Measurements from ENCODE around the gene PRDX6. TPM values are rescaled to one million over a fixed set of nuclear protein-coding genes. Genes with fewer than 3 reads are reported as not detected.

Gene PRDX6
- 243 and 287 TPM in 2 replicates for total RNA-seq

DNA sequence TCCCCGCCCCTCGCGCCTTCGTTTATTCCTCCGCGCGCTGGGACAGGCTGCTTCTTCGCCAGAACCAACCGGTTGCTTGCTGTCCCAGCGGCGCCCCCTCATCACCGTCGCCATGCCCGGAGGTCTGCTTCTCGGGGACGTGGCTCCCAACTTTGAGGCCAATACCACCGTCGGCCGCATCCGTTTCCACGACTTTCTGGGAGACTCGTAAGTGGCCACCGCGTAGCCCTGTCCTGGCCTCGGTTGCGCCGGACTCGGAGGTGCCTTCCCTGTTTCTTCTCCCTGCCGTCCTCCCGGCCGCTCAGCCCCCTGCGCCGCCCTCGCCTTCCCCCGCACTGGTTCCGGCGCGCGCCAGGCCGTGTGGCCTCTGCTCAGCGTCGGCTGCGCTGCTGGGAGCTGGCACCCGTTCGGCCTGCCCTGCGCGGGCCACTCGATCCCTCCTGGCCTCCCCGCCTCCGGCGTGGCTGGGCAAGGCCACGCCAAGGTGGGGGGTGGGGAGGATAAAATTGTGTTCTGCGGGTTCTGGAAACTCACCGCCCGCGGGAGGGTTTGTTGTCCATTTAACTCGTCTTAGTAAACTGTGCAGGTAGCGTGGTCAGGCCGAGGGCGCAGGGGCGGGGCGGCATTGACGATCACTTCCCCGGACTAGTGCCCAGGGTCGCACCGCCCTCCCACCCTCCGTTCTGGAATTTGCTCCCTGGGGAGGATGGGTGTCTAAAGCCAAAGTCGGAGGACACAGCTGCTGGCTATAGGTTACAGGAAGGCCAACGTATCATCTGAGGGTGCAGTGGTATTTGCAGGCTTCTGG is at the start of gene PRDX6:
Gene PRDX6, plus strand, starts transcription at position 50 of the 808 bp plus-strand sequence. Its CDS starts 63 bp downstream, at position 113.

Other genes starting within 250 kb of the PRDX6 start
- gene SLC9C2, start 125.7 kb downstream of the PRDX6 start, total RNA-seq, result not detected in 2 replicates
- not detected in 2 replicates for gene TEX50, start 158.0 kb downstream of the PRDX6 start, total RNA-seq
- gene ANKRD45, start 192.5 kb downstream of the PRDX6 start, total RNA-seq, result 0.13 and 0.22 TPM in 2 replicates
- gene KLHL20, start 237.6 kb downstream of the PRDX6 start, total RNA-seq, result 32.3 and 35.8 TPM in 2 replicates

Measured in thoracic aorta endothelial cell (primary cell).